HK-2 (cell line): ENCODE results near the gene TPRX1.
"Not testable (repeated sequence)": the region's sequence is repeated elsewhere in the genome, so short reads cannot be mapped to it uniquely, and the experiment has no call there.

Experiments used
- DNase-seq: peaks from one replicate; pipeline ENCODE4 v3.0.0-alpha.2; 2018; ENCODE audit not compliant: unreplicated experiment

TPRX1 gene

GRCh38 chr19:47767349-47767748 is 37.0 kb downstream of the TPRX1 start:
- no peak for DNase-seq

GRCh38 chr19:47766670-47767069 is 37.7 kb downstream of the TPRX1 start:
- DNase-seq: no peak

GRCh38 chr19:47766359-47766620 is 38.1 kb downstream of the TPRX1 start:
- no peak for DNase-seq

- no peak for DNase-seq
Measured at GRCh38 chr19:47765523-47766358, 38.6 kb downstream of the TPRX1 start.

- DNase-seq: not testable (repeated sequence)
Measured at GRCh38 chr19:47764705-47765104, 39.6 kb downstream of the TPRX1 start.

GRCh38 chr19:47762615-47763308 is 41.6 kb downstream of the TPRX1 start:
- DNase-seq: no peak

- no peak for DNase-seq
Measured at GRCh38 chr19:47762151-47762550, 42.2 kb downstream of the TPRX1 start.

- no peak for DNase-seq
Measured at GRCh38 chr19:47761566-47761965, 42.8 kb downstream of the TPRX1 start.

GRCh38 chr19:47760632-47760999 is 43.7 kb downstream of the TPRX1 start:
- no peak for DNase-seq

- no peak for DNase-seq
Measured at GRCh38 chr19:47758443-47758804, 45.9 kb downstream of the TPRX1 start.

- no peak for DNase-seq
Measured at GRCh38 chr19:47757617-47758442, 46.5 kb downstream of the TPRX1 start.

- no peak for DNase-seq
Measured at GRCh38 chr19:47756953-47757608, 47.3 kb downstream of the TPRX1 start.

- no peak for DNase-seq
Measured at GRCh38 chr19:47756627-47756929, 47.8 kb downstream of the TPRX1 start.

- DNase-seq: no peak
Measured at GRCh38 chr19:47755762-47756626, 48.4 kb downstream of the TPRX1 start.

GRCh38 chr19:47755065-47755761 is 49.1 kb downstream of the TPRX1 start:
- DNase-seq: no peak

GRCh38 chr19:47754206-47755064 is 49.9 kb downstream of the TPRX1 start:
- DNase-seq: no peak

GRCh38 chr19:47752440-47753211 is 51.7 kb downstream of the TPRX1 start:
- no peak for DNase-seq
